Testis (tissue), 2 donors: ENCODE results near the gene MMP13.

Experiments
- POLR2A ChIP-seq: fragments of 450-650 bp; IDR thresholded peaks from one replicate; pipeline ENCODE4 v1.6.1; 2017; ENCODE audit warnings: antibody characterized with exemption, mild to moderate bottlenecking, moderate library complexity
- TF ChIP-seq, protein P1 (sequence below), 3 experiments: fragments of 450-650 bp in 2 of 3; fragments of 200-600 bp in 1 of 3; sonication (generic) in 1 of 3; IDR thresholded peaks; one replicate each; pipeline ENCODE4 v1.5.1; 2016 to 2019; ENCODE audit warnings: antibody characterized with exemption in 3 of 3, mild to moderate bottlenecking in 2 of 3, moderate library complexity in 1 of 3

- TF ChIP-seq POLR2A: no peak
- TF ChIP-seq, protein P1, sequence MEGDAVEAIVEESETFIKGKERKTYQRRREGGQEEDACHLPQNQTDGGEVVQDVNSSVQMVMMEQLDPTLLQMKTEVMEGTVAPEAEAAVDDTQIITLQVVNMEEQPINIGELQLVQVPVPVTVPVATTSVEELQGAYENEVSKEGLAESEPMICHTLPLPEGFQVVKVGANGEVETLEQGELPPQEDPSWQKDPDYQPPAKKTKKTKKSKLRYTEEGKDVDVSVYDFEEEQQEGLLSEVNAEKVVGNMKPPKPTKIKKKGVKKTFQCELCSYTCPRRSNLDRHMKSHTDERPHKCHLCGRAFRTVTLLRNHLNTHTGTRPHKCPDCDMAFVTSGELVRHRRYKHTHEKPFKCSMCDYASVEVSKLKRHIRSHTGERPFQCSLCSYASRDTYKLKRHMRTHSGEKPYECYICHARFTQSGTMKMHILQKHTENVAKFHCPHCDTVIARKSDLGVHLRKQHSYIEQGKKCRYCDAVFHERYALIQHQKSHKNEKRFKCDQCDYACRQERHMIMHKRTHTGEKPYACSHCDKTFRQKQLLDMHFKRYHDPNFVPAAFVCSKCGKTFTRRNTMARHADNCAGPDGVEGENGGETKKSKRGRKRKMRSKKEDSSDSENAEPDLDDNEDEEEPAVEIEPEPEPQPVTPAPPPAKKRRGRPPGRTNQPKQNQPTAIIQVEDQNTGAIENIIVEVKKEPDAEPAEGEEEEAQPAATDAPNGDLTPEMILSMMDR (IDR thresholded peaks at IDR 0.05): no peak
Observed at GRCh38 chr11:102946237-102946636, 9.3 kb downstream of the MMP13 start.
